ENCODE measurements around the gene TTLL13.
A peak's percentile ranks its signal among the peaks of the same experiment; 100 is the strongest.
"Not testable (repeated sequence)": the region's sequence is repeated elsewhere in the genome, so short reads cannot be mapped to it uniquely, and the experiment has no call there.

Gene TTLL13

DNA sequence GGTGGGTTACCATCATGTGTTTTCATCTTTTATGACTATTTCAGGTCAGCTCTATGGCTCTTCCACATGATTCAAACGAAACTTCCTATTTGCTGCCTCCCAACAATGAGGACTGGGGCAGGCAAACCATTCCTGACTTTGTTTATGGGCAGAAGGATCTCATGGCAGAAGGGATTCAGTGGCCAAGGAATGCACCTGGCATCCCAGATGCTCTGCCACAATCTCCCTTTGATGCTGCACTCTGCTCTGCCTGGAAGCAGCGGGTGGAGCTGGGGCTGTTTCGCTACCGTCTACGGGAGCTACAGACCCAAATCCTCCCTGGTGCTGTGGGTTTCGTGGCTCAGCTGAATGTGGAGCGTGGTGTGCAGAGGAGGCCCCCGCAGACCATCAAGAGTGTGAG, 8.5 kb upstream of the TTLL13 start:
- no peak for DNase-seq

DNA sequence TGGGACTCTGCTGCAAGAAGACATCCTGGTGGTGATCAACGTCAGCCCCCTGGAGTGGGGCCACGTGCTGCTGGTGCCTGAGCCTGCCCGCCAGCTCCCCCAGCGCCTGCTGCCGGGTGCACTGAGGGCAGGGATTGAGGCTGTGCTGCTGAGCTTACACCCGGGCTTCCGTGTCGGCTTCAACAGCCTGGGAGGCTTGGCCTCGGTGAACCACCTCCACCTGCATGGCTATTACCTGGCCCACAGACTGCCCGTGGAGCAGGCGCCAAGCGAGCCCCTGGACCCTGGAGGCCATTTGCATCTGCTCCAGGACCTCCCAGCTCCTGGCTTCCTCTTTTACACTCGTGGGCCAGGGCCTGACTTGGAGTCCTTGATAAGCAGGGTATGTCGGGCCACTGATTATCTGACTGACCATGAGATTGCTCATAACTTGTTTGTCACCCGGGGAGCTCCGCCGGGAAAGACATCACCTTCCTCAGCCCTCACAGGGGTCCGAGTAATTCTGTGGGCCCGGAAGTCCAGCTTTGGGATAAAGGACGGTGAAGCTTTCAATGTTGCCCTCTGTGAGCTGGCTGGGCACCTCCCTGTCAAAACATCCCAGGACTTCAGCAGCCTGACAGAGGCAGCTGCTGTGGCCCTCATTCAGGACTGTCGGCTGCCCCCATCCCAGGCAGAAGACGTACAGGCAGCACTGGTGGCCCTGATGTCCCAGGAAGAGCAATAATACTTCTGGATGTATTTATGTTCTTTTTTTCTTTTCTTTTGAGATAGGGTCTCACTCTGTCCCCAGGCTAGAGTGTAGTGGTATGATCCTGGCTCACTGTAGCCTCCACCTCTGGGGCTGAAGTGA, 7.8 kb upstream of the TTLL13 start:
- DNase-seq, result no peak

DNA sequence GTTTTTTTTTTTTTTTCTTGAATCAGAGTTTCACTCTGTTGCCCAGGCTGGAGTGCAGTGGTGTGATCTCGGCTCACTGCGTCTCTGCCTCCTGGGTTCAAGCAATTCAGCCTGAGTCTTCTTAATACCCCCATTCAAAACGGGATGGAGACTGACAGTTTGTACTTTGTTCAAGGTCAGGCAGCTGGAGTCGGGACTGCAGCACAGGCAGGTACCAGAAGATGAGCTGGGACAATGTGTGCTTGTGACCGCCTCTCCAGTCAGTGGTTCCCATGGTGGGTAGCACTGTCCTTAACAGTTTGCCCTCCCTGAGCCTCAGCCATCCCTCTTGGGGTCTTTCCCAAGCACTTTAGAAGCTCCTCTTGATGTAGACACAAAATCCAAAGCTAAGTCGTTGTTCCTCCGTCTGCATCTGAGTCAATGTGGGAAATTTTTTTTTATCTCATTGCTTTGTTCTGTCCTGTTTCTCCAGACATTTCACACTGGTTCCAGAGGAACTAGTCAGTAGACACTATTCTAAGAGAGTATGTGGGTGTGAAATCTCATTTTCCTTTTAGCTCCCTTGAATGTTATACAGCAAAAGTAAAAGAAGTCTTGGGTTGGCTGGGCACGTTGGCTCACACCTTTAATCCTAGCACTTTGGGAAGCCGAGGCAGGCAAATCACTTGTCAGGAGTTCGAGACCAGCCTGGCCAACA, 5.3 kb upstream of the TTLL13 start:
- no peak for DNase-seq

DNA sequence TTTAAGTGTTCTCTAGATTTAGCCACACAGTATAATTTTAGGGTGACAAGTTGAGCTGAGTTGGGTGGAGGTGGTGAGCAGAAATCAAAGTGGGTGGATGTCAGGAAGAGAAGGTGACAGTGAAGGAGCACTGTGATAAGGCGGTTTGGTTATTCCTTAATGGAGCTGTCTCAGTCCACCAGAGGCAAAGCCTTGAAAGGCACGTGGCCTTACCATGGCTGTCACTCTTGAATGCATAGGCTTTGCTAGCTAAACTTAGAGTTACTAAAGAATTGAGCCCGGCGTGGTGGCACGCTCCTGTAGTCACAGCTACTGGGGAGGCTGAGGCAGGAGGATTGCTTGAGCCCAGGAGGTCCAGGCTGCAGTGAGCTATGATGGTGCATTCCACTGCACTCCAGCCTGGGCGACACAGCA, 560 bp upstream of the TTLL13 start:
- no peak for DNase-seq

DNA sequence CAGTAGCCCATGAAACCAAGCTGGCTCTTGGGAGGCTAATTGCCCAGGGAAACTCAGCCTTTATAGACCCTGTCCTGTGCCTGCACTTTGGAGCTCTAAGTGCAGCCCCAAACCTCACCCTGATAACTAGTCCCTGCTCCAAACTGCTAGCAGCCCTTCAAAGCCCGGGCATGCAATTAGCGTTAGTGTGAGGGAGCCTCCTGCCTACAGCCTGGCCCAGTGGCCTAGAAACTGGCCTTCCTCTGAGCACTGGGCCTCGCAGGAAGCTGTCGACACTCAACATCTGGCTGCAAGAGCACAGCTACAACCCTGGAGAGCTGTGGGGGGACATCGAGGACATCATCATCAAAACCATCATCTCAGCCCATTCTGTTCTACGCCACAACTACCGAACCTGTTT, 8.4 kb downstream of the TTLL13 start:
- DNase-seq, result no peak

DNA sequence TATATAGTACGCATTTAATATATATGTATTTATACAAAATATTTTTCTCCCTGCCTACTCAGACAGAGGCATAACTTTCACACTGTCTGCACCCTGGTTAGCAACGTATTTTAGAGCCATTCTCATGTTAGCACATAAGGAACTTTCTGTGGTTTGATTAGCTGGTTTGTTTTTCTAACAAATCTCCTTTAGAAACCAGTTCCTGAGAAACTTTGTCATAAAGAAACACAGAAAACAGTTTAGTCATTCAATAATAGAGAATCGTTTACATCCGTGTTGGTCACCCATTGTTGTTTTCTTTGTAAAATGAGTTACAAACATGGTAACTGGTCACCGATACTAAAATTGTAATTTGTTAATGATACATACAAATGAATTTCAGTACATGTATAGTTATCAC, 10.2 kb downstream of the TTLL13 start:
- no peak for DNase-seq

DNA sequence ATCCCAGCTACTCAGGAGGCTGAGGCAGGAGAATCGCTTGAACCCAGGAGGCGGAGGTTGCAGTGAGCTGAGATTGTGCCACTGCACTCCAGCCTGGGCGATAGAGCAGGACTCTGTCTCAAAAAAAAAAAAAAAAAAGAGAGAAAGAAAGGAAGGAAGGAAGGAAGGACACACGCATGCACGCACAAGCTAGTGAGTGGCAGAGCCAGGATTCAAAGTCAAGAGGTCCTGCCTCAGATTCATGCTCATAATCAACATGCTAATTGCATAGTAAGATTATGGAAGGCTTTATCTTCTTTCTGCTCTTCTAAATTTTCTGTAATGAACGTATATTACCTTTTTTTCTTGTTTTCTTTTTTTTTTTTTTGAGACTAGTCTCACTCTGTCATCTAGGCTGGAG, 11.4 kb downstream of the TTLL13 start:
- not testable (repeated sequence) for DNase-seq

DNA sequence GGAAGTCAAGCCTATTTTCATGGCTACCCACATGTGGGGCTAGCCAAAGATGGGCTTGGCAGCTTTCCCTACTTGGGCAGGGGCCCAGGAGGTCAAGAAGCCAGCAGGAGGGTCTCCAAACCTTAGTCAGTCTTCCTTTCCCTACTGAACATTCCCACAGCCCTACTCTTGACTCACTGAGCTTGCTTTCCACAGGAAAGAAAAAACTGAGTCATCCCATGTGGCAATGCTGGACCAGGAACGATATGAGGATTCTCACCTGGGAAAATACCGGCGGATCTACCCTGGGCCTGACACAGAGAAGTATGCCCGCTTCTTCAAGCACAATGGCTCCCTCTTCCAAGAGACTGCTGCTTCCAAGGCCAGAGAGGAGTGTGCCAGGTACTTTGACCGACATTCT, 12.5 kb downstream of the TTLL13 start:
- no peak for DNase-seq

DNA sequence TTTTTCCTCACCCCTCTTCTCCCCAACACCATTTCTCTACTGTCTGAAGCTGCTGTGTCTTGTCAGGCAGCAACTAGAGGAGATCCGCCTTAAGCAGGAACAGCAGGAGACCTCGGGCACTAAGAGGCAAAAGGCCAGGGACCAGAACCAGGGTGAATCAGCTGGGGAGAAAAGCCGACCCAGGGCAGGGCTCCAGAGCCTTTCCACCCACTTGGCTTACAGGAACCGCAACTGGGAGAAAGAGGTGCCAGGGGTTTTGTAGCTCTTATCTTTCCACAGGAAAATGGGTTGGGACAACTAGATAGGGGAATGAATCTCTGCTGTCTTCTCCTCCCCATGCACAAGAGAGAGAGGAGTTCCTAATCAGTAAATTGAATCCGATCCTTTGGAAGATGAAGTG, 13.1 kb downstream of the TTLL13 start:
- DNase-seq, result no peak

DNA sequence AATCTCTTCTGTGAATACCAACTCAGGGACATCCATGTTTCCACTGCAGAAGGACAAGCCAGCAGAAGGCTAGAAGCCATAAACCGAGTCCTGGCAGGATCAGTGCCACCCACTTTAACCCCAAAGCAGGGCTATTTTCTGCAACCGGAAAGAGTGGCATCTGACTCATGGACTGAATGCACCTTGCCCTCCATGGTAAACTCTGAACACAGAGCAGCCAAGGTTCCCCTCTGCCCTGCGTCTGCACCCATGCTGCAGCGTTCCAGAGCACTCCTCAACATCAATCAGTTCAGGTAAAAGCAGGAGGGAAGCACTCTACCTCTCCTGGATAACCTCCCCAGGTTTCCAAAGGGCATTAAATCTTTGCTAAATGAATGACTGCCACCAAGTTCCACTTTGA, 15.3 kb downstream of the TTLL13 start:
- DNase-seq, result peak; percentile 67

DNA sequence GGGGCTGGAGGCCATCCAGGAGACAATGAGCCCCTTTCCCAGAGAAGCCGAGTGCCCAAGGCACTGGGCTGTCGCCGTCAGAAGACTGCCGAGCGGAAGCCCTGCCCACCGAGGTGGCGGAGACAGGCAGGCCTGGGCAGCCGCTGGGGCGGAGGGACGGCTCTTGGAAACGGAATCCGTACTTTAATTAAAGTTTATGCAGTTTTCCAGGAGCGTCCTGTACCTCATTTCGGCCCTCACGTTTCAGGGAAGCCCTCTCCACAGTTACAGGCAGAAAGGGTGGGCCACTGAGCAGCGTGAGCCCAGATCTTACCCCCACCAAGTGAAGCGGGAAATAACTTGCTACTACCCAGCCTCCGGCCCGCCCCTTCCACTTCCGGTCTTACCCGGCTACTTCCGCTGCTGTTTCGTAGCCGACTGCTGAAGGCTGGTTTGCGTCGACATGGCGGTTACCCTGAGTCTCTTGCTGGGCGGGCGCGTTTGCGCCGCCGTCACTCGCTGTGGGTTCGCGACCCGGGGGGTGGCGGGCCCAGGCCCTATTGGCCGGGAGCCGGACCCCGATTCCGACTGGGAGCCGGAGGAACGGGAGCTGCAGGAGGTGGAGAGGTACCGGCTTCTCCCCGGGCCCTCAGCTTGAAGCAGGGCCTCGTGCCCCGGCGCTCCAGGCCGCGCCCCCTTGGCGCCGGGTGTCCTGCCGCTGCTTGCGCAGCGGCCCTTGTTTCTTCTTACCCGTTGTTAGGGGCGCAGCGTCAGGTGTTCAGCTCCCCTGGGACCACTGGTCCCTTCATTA, 16.1 kb downstream of the TTLL13 start, which contains the start of gene NGRN:
Gene NGRN, plus strand, starts transcription at position 402 of the 790 bp plus-strand sequence. Its CDS starts 41 bp downstream, at position 443.
- DNase-seq, result peak; percentile 93

DNA sequence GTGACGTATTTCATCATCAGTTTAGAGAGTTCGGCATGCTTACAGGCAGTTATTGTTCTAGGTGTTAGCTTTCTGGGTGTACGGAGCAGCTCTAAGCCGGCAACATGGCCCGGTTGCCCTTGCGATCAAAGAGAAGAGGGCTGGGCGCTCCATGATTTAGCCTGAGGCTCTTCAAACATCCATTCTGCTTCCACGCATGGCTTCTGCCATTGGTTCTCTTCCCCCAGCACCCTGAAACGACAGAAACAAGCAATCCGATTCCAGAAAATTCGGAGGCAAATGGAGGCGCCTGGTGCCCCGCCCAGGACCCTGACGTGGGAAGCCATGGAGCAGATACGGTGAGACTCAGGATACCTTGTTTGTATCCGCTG, 16.7 kb downstream of the TTLL13 start:
- DNase-seq, result peak; percentile 74

DNA sequence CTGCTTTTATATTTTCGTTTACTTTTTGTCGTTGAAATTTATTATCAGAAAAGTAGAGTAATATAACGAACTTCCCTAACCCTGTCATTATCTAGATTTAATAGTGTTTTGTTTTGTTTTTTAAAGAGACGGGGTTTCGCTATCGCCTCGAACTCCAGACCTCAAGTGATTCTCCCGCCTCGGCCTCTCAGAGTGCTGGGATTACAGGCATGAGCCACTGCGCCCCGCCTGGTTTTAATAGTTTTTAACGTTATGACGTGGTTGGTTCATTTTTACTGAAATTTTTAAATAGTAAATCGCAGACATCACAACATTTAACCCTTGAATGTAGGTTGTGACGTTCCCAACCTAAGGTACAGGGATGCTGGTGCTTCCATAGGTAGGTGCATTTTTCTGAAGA, 17.1 kb downstream of the TTLL13 start:
- DNase-seq, result no peak

DNA sequence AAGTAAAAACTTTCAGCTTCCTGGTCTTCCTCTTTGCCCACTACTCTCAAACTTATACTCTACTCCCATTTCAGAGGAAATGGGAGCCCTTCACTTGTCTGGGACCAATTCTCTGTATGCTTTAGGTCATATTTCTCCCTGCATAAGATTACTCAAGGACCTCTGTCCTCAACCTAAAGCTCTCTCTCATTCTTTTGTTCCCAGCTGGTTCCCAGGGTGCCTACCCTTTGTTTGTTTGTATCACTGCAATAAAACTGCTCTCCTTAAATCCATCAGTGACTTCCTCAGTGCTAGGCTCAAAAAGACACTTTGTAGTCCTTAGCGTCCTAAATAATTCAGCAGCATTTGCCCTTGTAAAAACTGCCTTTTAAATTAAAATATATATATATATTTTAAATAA, 19.1 kb downstream of the TTLL13 start:
- no peak for DNase-seq

DNA sequence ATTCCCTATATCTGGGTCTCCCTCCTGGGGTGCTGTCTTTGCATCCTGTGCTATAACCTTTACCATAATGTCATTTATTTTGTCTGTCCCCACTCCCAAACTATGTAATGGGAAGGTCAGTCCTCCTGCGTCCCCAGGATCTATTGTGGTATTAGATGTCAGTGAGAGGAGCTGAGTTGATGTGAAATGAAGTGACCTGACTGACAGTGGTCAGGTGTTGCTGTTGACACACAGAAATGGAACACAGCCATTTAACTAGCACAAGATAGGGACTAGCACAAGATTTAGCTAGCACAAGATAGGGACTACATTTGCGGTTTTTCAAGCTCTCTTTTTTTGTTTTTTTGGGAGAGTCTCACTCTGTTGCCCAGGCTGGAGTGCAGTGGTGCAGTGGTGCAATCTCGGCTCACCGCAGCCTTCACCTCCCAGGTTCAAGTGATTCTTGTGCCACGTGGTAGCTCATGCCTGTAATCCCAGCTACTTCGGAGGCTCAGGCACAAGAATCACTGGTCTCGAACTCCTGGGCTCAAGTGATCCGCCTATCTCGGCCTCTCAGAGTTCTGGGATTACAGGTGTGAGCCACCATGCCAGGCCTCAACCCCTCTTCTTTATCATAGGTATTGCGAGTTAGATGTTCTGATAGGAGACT, 21.3 kb downstream of the TTLL13 start:
- DNase-seq, result no peak

DNA sequence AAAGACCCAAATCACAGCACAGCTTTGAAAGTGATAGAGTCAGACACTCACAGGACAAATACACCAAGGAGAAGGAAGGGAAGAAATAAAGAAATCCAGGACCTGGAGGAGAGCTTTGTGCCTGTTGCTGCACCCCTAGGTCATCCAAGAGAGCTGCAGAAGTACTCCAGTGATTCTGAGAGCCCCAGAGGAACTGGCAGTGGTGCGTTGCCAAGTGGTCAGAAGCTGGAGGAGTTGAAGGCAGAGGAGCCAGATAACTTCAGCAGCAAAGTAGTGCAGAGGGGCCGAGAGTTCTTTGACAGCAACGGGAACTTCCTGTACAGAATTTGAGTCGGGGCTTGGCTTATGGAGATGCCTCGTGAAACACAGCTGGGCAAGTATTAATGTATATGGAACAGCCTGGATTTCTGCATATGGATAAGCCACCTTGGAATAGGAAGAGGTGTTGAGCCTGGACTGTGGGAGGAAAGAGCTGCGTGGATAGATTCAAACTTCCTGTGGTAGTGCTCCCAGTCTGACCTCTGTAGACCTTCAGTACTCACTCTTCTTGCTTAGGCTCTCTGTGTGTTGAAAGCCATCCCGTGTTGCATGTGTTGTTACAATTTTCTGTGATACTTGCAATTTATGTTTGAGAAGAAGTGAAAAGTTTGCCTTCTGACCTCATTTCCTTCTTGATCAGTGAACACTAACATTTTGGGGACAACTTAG, 22.3 kb downstream of the TTLL13 start:
- no peak for DNase-seq

DNA sequence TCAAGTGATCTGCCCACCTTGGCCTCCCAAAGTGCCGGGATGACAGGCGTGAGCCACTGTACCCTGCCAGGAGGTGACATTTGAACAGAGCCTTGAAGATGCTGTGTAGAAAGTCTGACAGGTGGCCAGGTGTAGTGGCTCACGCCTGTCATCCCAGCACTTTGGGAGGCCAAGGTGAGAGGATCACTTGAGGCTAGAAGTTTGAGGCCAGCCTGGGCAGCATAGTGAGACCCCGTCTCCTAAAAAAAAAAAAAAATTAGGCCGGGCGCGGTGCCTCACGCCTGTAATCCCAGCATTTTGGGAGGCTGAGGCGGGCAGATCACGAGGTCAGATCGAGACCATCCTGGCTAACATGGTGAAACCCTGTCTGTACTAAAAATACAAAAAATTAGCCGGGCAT, 29.1 kb downstream of the TTLL13 start:
- not testable (repeated sequence) for DNase-seq

DNA sequence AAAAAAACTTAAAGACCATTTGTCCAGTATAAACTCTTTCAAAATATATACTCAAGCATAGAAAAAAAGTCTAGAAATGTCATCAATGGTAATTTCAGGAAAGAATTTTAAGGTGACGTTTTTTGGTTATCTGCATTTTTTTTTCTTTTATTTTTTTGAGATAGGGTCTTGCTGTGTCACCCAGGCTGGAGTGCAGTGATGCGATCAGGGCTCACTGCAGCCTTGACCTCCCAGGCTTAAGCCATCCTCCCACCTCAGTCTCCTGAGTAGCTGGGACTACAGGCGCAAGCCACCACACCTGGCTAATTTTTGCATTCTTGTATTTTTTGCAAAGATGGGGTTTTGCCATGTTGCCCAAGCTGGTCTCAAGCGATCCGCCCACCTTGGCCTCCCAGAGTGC, 31.4 kb downstream of the TTLL13 start:
- not testable (repeated sequence) for DNase-seq

DNA sequence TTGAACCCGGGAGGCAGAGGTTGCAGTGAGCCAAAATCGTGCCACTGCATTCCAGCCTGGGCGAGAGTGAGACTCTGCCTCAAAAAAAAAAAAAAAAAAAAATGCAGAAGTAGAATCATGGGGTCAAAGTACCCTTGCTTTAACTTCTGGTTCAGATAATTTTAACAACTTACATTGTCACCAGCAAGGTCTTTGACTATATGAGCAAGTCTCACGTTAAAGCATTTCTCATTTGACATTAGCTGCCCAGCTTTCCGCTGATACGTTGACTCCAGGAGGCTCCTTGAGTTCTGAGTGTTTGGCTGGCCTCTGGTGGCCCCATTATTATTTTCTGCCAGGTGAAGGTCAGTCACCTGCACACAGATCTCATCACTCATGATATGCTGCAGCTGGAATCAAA, 32.3 kb downstream of the TTLL13 start:
- DNase-seq, result not testable (repeated sequence)

DNA sequence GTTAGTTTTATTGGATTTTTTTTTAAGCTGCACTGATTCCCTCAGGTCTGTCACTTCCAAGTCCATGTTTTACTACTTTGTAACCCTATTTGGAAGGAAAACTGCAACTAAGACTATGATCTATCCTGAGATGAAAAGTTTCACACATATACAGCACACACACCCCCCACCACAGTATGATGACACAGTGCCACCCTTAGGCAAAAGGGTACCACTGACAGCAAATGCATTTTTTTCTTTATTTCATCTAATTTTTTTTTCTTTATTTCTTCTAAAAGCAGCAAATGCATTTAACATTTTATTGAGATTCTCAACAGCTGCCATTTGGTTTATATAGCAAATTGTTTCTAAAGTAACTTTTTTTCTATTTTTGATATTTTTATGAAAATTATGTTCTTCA, 37.3 kb downstream of the TTLL13 start:
- DNase-seq, result no peak

DNA sequence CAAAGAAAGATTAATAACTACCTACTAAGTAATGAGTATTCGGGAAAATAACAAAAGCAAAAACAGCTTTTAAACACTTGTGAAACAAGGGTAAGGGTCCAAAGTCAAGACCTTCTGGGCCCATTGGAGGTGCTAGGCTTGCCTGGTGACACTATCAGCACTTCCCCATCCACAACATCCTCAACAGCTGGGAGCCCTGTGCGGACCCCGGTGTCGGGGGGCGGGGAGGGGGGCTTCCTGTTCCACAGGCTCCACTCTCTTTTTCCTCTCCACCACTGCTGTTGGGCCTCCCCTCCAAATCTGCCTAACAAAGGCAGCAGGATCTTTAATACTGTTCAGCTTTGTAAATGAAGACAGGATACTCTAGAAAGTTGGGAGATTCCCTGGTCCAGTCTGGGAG, 37.7 kb downstream of the TTLL13 start:
- DNase-seq, result no peak

DNA sequence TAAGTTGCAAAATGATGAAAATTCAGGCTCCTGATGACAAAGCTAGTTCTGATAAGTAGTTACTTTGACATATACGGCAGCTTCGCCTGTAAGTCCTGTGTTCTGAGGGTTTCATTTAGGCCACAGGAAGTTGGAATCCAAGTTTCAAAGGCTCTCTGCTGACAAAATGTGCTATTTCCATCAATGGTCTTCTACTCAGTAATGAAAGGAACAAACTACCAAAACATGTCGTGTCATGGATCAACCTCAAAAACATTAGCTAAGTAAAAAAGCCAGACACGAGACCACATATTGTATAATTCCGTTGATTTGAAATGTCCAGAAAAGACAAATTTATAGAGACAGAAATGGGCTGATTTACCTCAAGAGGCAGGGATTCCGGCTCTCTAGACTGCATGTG, 38.6 kb downstream of the TTLL13 start:
- no peak for DNase-seq

Data from activated CD8-positive, alpha-beta memory T cell treated with anti-CD3 and anti-CD28 coated beads, Interleukin-2, amount 50 U/mL, for 48 hours (primary cell).